Astrocyte (in vitro differentiated cells and primary cell): Measurements from ENCODE around the gene ITGA3.

Experiments used
- EZH2 ChIP-seq: IDR thresholded peaks from 2 replicates; pipeline ENCODE4 v1.6.1; 2012; ENCODE audit warnings: mild to moderate bottlenecking, low read length, inconsistent platforms; ENCODE audit not compliant: insufficient read depth
- TF ChIP-seq, protein P1 (sequence below): IDR thresholded peaks from 2 replicates; pipeline ENCODE4 v1.5.1; 2011; ENCODE audit warnings: low read depth, mild to moderate bottlenecking, inconsistent platforms, low read length, moderate library complexity; ENCODE audit not compliant: insufficient read depth

DNA sequence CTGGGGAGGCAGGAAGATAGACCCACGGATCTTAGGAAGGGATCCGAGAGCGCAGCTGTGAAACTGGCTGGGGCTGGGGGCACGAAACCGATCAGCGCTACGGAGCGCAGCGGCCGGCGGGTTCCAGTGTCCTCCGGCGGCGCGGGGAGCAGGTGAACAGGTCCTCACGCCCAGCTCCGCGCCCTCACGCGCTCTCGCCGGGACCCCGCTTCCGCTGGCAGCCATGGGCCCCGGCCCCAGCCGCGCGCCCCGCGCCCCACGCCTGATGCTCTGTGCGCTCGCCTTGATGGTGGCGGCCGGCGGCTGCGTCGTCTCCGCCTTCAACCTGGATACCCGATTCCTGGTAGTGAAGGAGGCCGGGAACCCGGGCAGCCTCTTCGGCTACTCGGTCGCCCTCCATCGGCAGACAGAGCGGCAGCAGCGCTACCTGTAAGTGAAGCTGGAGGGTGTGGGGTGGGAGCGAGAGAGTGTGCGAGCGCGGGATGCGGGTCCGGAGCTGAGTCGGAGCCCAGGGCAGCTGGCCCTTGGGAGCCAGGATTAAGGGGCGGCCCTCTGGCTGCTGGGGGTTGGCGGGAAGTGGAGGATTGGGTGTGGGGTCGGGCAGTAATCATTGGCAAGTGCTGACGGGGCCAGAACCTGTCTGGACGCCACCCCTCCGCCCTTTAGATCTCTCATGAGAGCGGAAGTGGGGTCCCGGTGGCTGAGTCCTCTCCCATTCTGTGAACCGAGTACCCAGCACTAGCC lies 479 bp downstream of the ITGA3 start:
- TF ChIP-seq, protein P1, sequence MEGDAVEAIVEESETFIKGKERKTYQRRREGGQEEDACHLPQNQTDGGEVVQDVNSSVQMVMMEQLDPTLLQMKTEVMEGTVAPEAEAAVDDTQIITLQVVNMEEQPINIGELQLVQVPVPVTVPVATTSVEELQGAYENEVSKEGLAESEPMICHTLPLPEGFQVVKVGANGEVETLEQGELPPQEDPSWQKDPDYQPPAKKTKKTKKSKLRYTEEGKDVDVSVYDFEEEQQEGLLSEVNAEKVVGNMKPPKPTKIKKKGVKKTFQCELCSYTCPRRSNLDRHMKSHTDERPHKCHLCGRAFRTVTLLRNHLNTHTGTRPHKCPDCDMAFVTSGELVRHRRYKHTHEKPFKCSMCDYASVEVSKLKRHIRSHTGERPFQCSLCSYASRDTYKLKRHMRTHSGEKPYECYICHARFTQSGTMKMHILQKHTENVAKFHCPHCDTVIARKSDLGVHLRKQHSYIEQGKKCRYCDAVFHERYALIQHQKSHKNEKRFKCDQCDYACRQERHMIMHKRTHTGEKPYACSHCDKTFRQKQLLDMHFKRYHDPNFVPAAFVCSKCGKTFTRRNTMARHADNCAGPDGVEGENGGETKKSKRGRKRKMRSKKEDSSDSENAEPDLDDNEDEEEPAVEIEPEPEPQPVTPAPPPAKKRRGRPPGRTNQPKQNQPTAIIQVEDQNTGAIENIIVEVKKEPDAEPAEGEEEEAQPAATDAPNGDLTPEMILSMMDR = no peak
- no peak for TF ChIP-seq EZH2
